CD14-positive monocyte (primary cell): ENCODE data around the gene EIF4A2. TPM values are rescaled to one million over a fixed set of nuclear protein-coding genes. Genes with fewer than 3 reads are reported as not detected.

Experiments used
- DNase-seq, 3 donors: peaks; one replicate each; pipeline ENCODE4 v3.0.0-alpha.2; 2011 to 2022
- H2AFZ ChIP-seq: 2 replicates; pipeline ENCODE4 v1.6.0; 2012; ENCODE audit warnings: mild to moderate bottlenecking, low read depth, low read length, inconsistent platforms; ENCODE audit not compliant: insufficient read depth, poor library complexity, severe bottlenecking
- H3K27ac ChIP-seq, 2 donors: 1 replicate in 1 of 2; 2 replicates in 1 of 2; pipeline ENCODE4 v1.5.1; 2012 to 2013; ENCODE audit warnings: low read length in 2 of 2, control low read depth in 1 of 2, inconsistent platforms in 1 of 2, low read depth in 1 of 2, mild to moderate bottlenecking in 1 of 2
- H3K27me3 ChIP-seq, 2 donors: one replicate each; pipeline versions ENCODE4 v1.6.0 to v1.6.1; 2011 to 2013; ENCODE audit warnings: low read length in 2 of 2; ENCODE audit not compliant: control insufficient read depth in 2 of 2, insufficient read depth in 2 of 2
- H3K36me3 ChIP-seq, 2 donors: replicated peaks in 1 of 2; 1 replicate in 1 of 2; 2 replicates in 1 of 2; pipeline versions ENCODE4 v1.5.1 to v1.6.1; 2012 to 2013; ENCODE audit warnings: low read length in 2 of 2, control low read depth in 1 of 2, inconsistent platforms in 1 of 2, mild to moderate bottlenecking in 1 of 2; ENCODE audit not compliant: insufficient read depth in 2 of 2, control insufficient read depth in 1 of 2
- H3K4me1 ChIP-seq, 2 donors: 1 replicate in 1 of 2; 2 replicates in 1 of 2; pipeline versions ENCODE4 v1.5.1 to v1.6.1; 2012 to 2013; ENCODE audit warnings: low read length in 2 of 2, control low read depth in 1 of 2, inconsistent platforms in 1 of 2, mild to moderate bottlenecking in 1 of 2, moderate library complexity in 1 of 2; ENCODE audit not compliant: insufficient read depth in 2 of 2, control insufficient read depth in 1 of 2
- H3K4me2 ChIP-seq: replicated peaks from 2 replicates; pipeline ENCODE3; 2012; ENCODE audit warnings: low read length, moderate library complexity, mild to moderate bottlenecking; ENCODE audit not compliant: poor library complexity, severe bottlenecking; ENCODE audit errors: extremely low read depth
- H3K4me3 ChIP-seq, 3 experiments: fragments of 200-600 bp in 1 of 3; sonication (generic) in 1 of 3; replicated peaks in 1 of 3; 1 replicate in 2 of 3; 2 replicates in 1 of 3; pipeline ENCODE4 v1.5.1; 2011 to 2013; ENCODE audit warnings: low read length in 3 of 3, mild to moderate bottlenecking in 3 of 3, control low read depth in 2 of 3, low read depth in 2 of 3, inconsistent platforms in 1 of 3, moderate library complexity in 1 of 3
- H3K79me2 ChIP-seq: 2 replicates; pipeline ENCODE4 v1.6.0; 2012; ENCODE audit warnings: mild to moderate bottlenecking, control low read depth, inconsistent platforms, low read length, moderate library complexity; ENCODE audit not compliant: insufficient read depth
- H3K9ac ChIP-seq: 2 replicates; pipeline ENCODE4 v1.6.0; 2017; ENCODE audit warnings: low read length, mild to moderate bottlenecking; ENCODE audit not compliant: insufficient read depth, poor library complexity, severe bottlenecking
- H3K9me3 ChIP-seq, 2 donors: replicated peaks in 1 of 2; 1 replicate in 1 of 2; 2 replicates in 1 of 2; pipeline versions ENCODE4 v1.5.1 to v1.6.1; 2012 to 2013; ENCODE audit warnings: low read length in 2 of 2, control low read depth in 1 of 2; ENCODE audit not compliant: control insufficient read depth in 1 of 2, insufficient read depth in 1 of 2
- H4K20me1 ChIP-seq: 2 replicates; pipeline ENCODE4 v1.6.0; 2012; ENCODE audit warnings: mild to moderate bottlenecking, low read length, control low read depth, moderate library complexity; ENCODE audit not compliant: insufficient read depth
- H3K27ac Mint-ChIP-seq, 7 donors: one replicate each; pipeline ENCODE4 v1.8.0; 2020; ENCODE audit warnings: mild to moderate bottlenecking in 7 of 7, mixed read lengths in 7 of 7, moderate library complexity in 6 of 7, inconsistent platforms in 2 of 7
- H3K27me3 Mint-ChIP-seq, 3 donors: one replicate each; pipeline ENCODE4 v1.8.0; 2021 to 2022; ENCODE audit warnings: low read depth in 3 of 3, mild to moderate bottlenecking in 3 of 3, mixed read lengths in 3 of 3, moderate library complexity in 3 of 3, inconsistent platforms in 1 of 3
- H3K36me3 Mint-ChIP-seq, 2 donors: one replicate each; pipeline ENCODE4 v1.8.0; 2020; ENCODE audit warnings: mixed read lengths in 2 of 2, inconsistent platforms in 1 of 2, mild to moderate bottlenecking in 1 of 2
- H3K4me1 Mint-ChIP-seq: one replicate; pipeline ENCODE4 v1.8.0; 2020; ENCODE audit warnings: mild to moderate bottlenecking, mixed read lengths
- H3K4me3 Mint-ChIP-seq, 2 donors: one replicate each; pipeline ENCODE4 v1.8.0; 2020; ENCODE audit warnings: mild to moderate bottlenecking in 2 of 2, mixed read lengths in 2 of 2, moderate library complexity in 1 of 2
- H3K9me3 Mint-ChIP-seq, 7 donors: one replicate each; pipeline ENCODE4 v1.8.0; 2020 to 2022; ENCODE audit warnings: mixed read lengths in 7 of 7, mild to moderate bottlenecking in 6 of 7, moderate library complexity in 6 of 7, inconsistent platforms in 2 of 7
- CTCF ChIP-seq: fragments of 200-600 bp; IDR thresholded peaks from one replicate; pipeline ENCODE4 v1.8.0; 2022; ENCODE audit warnings: antibody characterized with exemption, mild to moderate bottlenecking
- WGBS: methylation state at CpG from one replicate; pipeline ENCODE4 v1.1.5; 2013; ENCODE audit warnings: missing lambda C conversion rate; ENCODE audit not compliant: insufficient coverage; 5-methylcytosine and 5-hydroxymethylcytosine counted together
- intact Hi-C, 2 donors: fragments of 100-400 bp; cut with micrococcal nuclease; formaldehyde crosslinking; loops; one replicate each; pipeline versions ENCODE4 v1.15.0 to v1.15.1; 2023
- polyA plus RNA-seq, 3 donors: library from polyadenylated mRNA; depleted of rRNA in 1 of 3; unstranded in 2 of 3; stranded (reverse) in 1 of 3; fragments of 300-500 nt in 2 of 3; fragments of >200 nt in 1 of 3; fragmentation: Illumina TruSeq in 2 of 3; gene quantifications; 1 replicate in 2 of 3; 2 replicates in 1 of 3; pipeline ENCODE4 v1.2.3, GENCODE V29; 2012 to 2021

EIF4A2 gene
- polyA plus RNA-seq, 3 donors: 67.0 to 405 (median 73.0) TPM

- TF ChIP-seq CTCF: no peak
- peaks cover 45 to 49% of the 10 kb centered on the region in 2 donors for H3K36me3 Mint-ChIP-seq
- peak overlapping the region; percentile 95 to 99 for H3K27ac ChIP-seq
- H2AFZ ChIP-seq: peak overlapping the region; percentile 80
- H3K4me1 Mint-ChIP-seq: peaks cover 30% of the 10 kb centered on the region
- under 1% methylated on average over 45 of the region's 56 CpGs for WGBS
- DNase-seq: peak; percentile 67 to 79 (median 76)
- peaks cover 54% of the 10 kb centered on the region for H3K79me2 ChIP-seq
- H3K9me3 Mint-ChIP-seq: peaks cover 0 to 5% (median 0%) of the 10 kb centered on the region in 7 donors
- H3K9ac ChIP-seq: peak overlapping the region; percentile 95
- H4K20me1 ChIP-seq: peaks cover 55% of the 10 kb centered on the region
- peak overlapping the region; percentile 96 to 100 (median 99) for H3K27ac Mint-ChIP-seq
- intact Hi-C loops: loop anchor here (5.0 to 10.0 kb wide), 4 partner anchors 43 to 849 kb away; partner anchors contain the start of genes DNAJB11 (in 1 of the 2), RPL39L (in 1 of the 2) and TRA2B (in 1 of the 2)
- peak overlapping the region; percentile 98 to 99 for H3K4me3 Mint-ChIP-seq
- peak overlapping the region; percentile 81 for H3K4me2 ChIP-seq
- H3K9me3 ChIP-seq: no peaks in the 10 kb centered on the region
- peaks cover 0 to 5% (median 2%) of the 10 kb centered on the region in 3 donors for H3K27me3 Mint-ChIP-seq
- H3K4me3 ChIP-seq: peak overlapping the region; percentile 88 to 99 (median 93)
- peaks cover 45 to 46% of the 10 kb centered on the region in 2 donors for H3K36me3 ChIP-seq
- no peaks in the 10 kb centered on the region for H3K27me3 ChIP-seq
- H3K4me1 ChIP-seq: peaks cover 20 to 39% of the 10 kb centered on the region in 2 donors
Observed at GRCh38 chr3:186783731-186784515, 546 bp downstream of the EIF4A2 start.

GRCh38 chr3:186784820-186785494 is 1.6 kb downstream of the EIF4A2 start:
- peaks cover 0 to 5% (median 0%) of the 10 kb centered on the region in 3 donors for H3K27me3 Mint-ChIP-seq
- H3K4me3 ChIP-seq: peak overlapping the region; percentile 88 to 99 (median 93)
- peak overlapping the region; percentile 81 for H3K4me2 ChIP-seq
- peaks cover 33% of the 10 kb centered on the region for H3K4me1 Mint-ChIP-seq
- H3K27ac ChIP-seq: peak overlapping the region in 1 of 2 donors; percentile 99
- H3K9ac ChIP-seq: peak overlapping the region; percentile 95
- DNase-seq: no peak
- H3K36me3 ChIP-seq: peaks cover 53 to 57% of the 10 kb centered on the region in 2 donors
- H4K20me1 ChIP-seq: peaks cover 65% of the 10 kb centered on the region
- intact Hi-C loops: loop anchor here (5.0 to 10.0 kb wide), 4 partner anchors 42 to 850 kb away; partner anchors contain the start of genes DNAJB11 (in 1 of the 2), RPL39L (in 1 of the 2) and TRA2B (in 1 of the 2)
- H3K4me1 ChIP-seq: peaks cover 20 to 39% of the 10 kb centered on the region in 2 donors
- H3K27ac Mint-ChIP-seq: peak overlapping the region in 6 of 7 donors; percentile 96 to 100 (median 100)
- H3K36me3 Mint-ChIP-seq: peaks cover 53 to 58% of the 10 kb centered on the region in 2 donors
- WGBS: 41% methylated on average over 3 of the region's 7 CpGs
- peak overlapping the region; percentile 98 to 99 for H3K4me3 Mint-ChIP-seq
- TF ChIP-seq CTCF: no peak
- peaks cover 0 to 5% (median 0%) of the 10 kb centered on the region in 7 donors for H3K9me3 Mint-ChIP-seq
- H3K27me3 ChIP-seq: no peaks in the 10 kb centered on the region
- H3K9me3 ChIP-seq: no peaks in the 10 kb centered on the region
- no peak overlapping the region for H2AFZ ChIP-seq
- H3K79me2 ChIP-seq: peaks cover 54% of the 10 kb centered on the region
